K562 (cell line): ENCODE measurements around the gene UBA3. TPM values are rescaled to one million over a fixed set of nuclear protein-coding genes. Genes with fewer than 3 reads are reported as not detected.

Source experiments
- ATF1 ChIP-seq, 2 experiments: fragments of 450-650 bp in 1 of 2; IDR thresholded peaks; 2 replicates each; pipeline ENCODE4 v1.6.1; 2016; ENCODE audit warnings: missing compliant biosample characterization in 1 of 2, missing genetic modification characterization in 1 of 2
- C11orf30 ChIP-seq: fragments of 450-650 bp; IDR thresholded peaks from 2 replicates; pipeline ENCODE4 v1.6.1; 2016; ENCODE audit warnings: low read depth, mild to moderate bottlenecking
- CCNT2 ChIP-seq: IDR thresholded peaks from 2 replicates; pipeline ENCODE4 v1.6.1; 2011; ENCODE audit warnings: borderline replicate concordance, low read depth, mild to moderate bottlenecking, moderate library complexity, mixed read lengths, low read length; ENCODE audit not compliant: insufficient read length; ENCODE audit errors: extremely low read depth
- CREM ChIP-seq: IDR thresholded peaks from 2 replicates; pipeline ENCODE4 v1.6.1; 2014; ENCODE audit warnings: antibody characterized with exemption, low read depth
- CUX1 ChIP-seq: fragments of 200-800 bp; sonication (Bioruptor generic); IDR thresholded peaks from 2 replicates; pipeline ENCODE4 v1.6.1; 2016; ENCODE audit warnings: missing genetic modification characterization, missing compliant biosample characterization
- E2F1 ChIP-seq: sonication (generic); formaldehyde crosslinking; IDR thresholded peaks from 2 replicates; pipeline ENCODE4 v1.8.1; 2023; ENCODE audit warnings: mild to moderate bottlenecking, missing genetic modification reagents, moderate library complexity
- ELF1 ChIP-seq: fragments of 200-800 bp; sonication (Bioruptor generic); IDR thresholded peaks from 2 replicates; pipeline ENCODE4 v1.6.1; 2016; ENCODE audit warnings: missing genetic modification characterization, missing compliant biosample characterization
- JUN ChIP-seq, 2 experiments: sonication (generic) in 1 of 2; formaldehyde crosslinking in 1 of 2; IDR thresholded peaks; 2 replicates each; pipeline versions ENCODE4 v1.6.1 to v1.8.0; 2012 to 2022; ENCODE audit warnings: borderline replicate concordance in 2 of 2, mild to moderate bottlenecking in 2 of 2, improper control_type of control experiment in 1 of 2, low read depth in 1 of 2, low read length in 1 of 2, missing genetic modification reagents in 1 of 2
- MAFK ChIP-seq: IDR thresholded peaks from 2 replicates; pipeline ENCODE4 v1.6.1; 2011; ENCODE audit warnings: low read length, improper control_type of control experiment
- MCM2 ChIP-seq: fragments of 450-650 bp; IDR thresholded peaks from 2 replicates; pipeline ENCODE4 v1.6.1; 2017; ENCODE audit warnings: low read depth, mild to moderate bottlenecking
- MEIS2 ChIP-seq: fragments of 450-650 bp; IDR thresholded peaks from 2 replicates; pipeline ENCODE4 v1.6.1; 2014; ENCODE audit warnings: mild to moderate bottlenecking; ENCODE audit not compliant: partially characterized antibody
- NCOR1 ChIP-seq: fragments of 450-650 bp; IDR thresholded peaks from 2 replicates; pipeline ENCODE4 v1.6.1; 2016; ENCODE audit warnings: mild to moderate bottlenecking, moderate library complexity
- NR2C2 ChIP-seq, 2 experiments: fragments of 200-800 bp in 1 of 2; sonication (Bioruptor generic) in 1 of 2; sonication (generic) in 1 of 2; formaldehyde crosslinking in 1 of 2; IDR thresholded peaks; 2 replicates each; pipeline versions ENCODE4 v1.6.1 to v1.8.0; 2016 to 2022; ENCODE audit warnings: mild to moderate bottlenecking in 1 of 2, missing compliant biosample characterization in 1 of 2, missing genetic modification characterization in 1 of 2, missing genetic modification reagents in 1 of 2
- NRF1 ChIP-seq, 2 experiments: fragments of 450-650 bp; IDR thresholded peaks in 1 of 2; conservative IDR thresholded peaks in 1 of 2; 2 replicates each; pipeline ENCODE4 v1.6.1; 2014; ENCODE audit warnings: mild to moderate bottlenecking in 2 of 2
- SMARCA4 ChIP-seq: fragments of 450-650 bp; IDR thresholded peaks from 2 replicates; pipeline ENCODE4 v1.6.1; 2016
- SMARCA5 ChIP-seq: fragments of 450-650 bp; IDR thresholded peaks from 2 replicates; pipeline ENCODE4 v1.6.1; 2016
- THRA ChIP-seq: fragments of 450-650 bp; IDR thresholded peaks from 2 replicates; pipeline ENCODE4 v1.6.1; 2017; ENCODE audit warnings: mild to moderate bottlenecking, moderate library complexity
- ZNF121 ChIP-seq: sonication (generic); formaldehyde crosslinking; conservative IDR thresholded peaks from 2 replicates; pipeline ENCODE4 v1.8.0; 2022; ENCODE audit warnings: missing genetic modification reagents
- ZNF431 ChIP-seq: sonication (generic); formaldehyde crosslinking; IDR thresholded peaks from 2 replicates; pipeline ENCODE4 v1.8.0; 2022; ENCODE audit warnings: mild to moderate bottlenecking, missing genetic modification reagents
- ZNF696 ChIP-seq: fragments of 250-450 bp; sonication (Bioruptor Pico); conservative IDR thresholded peaks from 2 replicates; pipeline ENCODE4 v1.4.0; 2020; ENCODE audit warnings: mild to moderate bottlenecking, moderate library complexity
- ZSCAN29 ChIP-seq: fragments of 450-650 bp; IDR thresholded peaks from 2 replicates; pipeline ENCODE4 v1.6.1; 2017
- polyA plus RNA-seq, 8 experiments: library from polyadenylated mRNA; depleted of rRNA in 4 of 8; stranded (reverse) in 5 of 8; unstranded in 3 of 8; fragments of >200 nt; fragmentation: Nextera tagmentation in 2 of 8; fragmentation: Illumina TruSeq in 1 of 8; extraction: Ambion mirVana in 2 of 8; extraction: Trizol in 1 of 8; gene quantifications; 2 replicates each; pipeline versions ENCODE4 v1.2.1 to v1.2.3, GENCODE V29; 2011 to 2014; ENCODE audit warnings: inconsistent platforms in 1 of 8, missing spikeins in 1 of 8
- total RNA-seq, 7 experiments: library from RNA; depleted of rRNA in 6 of 7; stranded (reverse); fragments of >200 nt in 6 of 7; fragmentation: Illumina TruSeq in 2 of 7; extraction: Trizol in 2 of 7; gene quantifications; 2 replicates each; pipeline versions ENCODE4 v1.2.1 to v1.2.3, GENCODE V29; 2011 to 2021; ENCODE audit warnings: low replicate concordance in 1 of 7

Gene UBA3
- total and polyA plus RNA-seq, 9 of the 15 experiments (the other 6 are each of a cell fraction or from before 2014, with no cell fraction given), result 23.2 to 80.0 (median 38.6) TPM

- TF ChIP-seq CUX1 (CRISPR knock-in tag), result no peak
- TF ChIP-seq ZSCAN29, result no peak
- peak; percentile 96 for TF ChIP-seq CREM
- TF ChIP-seq MAFK, result no peak
- TF ChIP-seq ZNF121, result no peak
- TF ChIP-seq ELF1 (tag), result peak; percentile 84
- peak; percentile 22 for TF ChIP-seq CCNT2
- no peak for TF ChIP-seq ZNF431
- no peak for TF ChIP-seq NCOR1
- peak; percentile 94 to 95 for TF ChIP-seq NRF1 (conservative IDR thresholded peaks at IDR 0.05 in 1 of 2, IDR thresholded peaks at IDR 0.05 in 1 of 2)
- TF ChIP-seq NR2C2 (CRISPR knock-in tag; IDR thresholded peaks at IDR 0.05), result no peak
- peak; percentile 69; the same call in 1 of the 2 replicates for TF ChIP-seq NR2C2 (tag; IDR thresholded peaks at IDR 0.05)
- TF ChIP-seq ATF1 (CRISPR knock-in tag; IDR thresholded peaks at IDR 0.05), result no peak
- peak; percentile 95 for TF ChIP-seq ATF1 (tag; IDR thresholded peaks at IDR 0.05)
- no peak for TF ChIP-seq SMARCA5
- no peak for TF ChIP-seq SMARCA4
- TF ChIP-seq MCM2, result no peak
- no peak for TF ChIP-seq JUN (IDR thresholded peaks at IDR 0.05; ENCODE audit: borderline replicate concordance, low read depth, low read length)
- no peak; the same call in 1 of the 2 replicates for TF ChIP-seq JUN (CRISPR knock-in tag; IDR thresholded peaks at IDR 0.05; ENCODE audit: borderline replicate concordance)
- TF ChIP-seq E2F1 (CRISPR knock-in tag), result 0 out of 2 replicates have a peak, but pooled peaks have one; percentile 22
- no peak for TF ChIP-seq ZNF696 (CRISPR knock-in tag)
- no peak for TF ChIP-seq THRA
- peak; percentile 74 for TF ChIP-seq MEIS2
- peak; percentile 34; the same call in 1 of the 2 replicates for TF ChIP-seq C11orf30
Measured at GRCh38 chr3:69051756-69052471, 28.3 kb downstream of the UBA3 start, which contains the start of gene TMF1 (continued).
